ENCODE data around the gene ASB6.

ASB6 gene

GRCh38 chr9:129633848-129634247 is 8.1 kb downstream of the ASB6 start:
- TF ChIP-seq, protein P1, sequence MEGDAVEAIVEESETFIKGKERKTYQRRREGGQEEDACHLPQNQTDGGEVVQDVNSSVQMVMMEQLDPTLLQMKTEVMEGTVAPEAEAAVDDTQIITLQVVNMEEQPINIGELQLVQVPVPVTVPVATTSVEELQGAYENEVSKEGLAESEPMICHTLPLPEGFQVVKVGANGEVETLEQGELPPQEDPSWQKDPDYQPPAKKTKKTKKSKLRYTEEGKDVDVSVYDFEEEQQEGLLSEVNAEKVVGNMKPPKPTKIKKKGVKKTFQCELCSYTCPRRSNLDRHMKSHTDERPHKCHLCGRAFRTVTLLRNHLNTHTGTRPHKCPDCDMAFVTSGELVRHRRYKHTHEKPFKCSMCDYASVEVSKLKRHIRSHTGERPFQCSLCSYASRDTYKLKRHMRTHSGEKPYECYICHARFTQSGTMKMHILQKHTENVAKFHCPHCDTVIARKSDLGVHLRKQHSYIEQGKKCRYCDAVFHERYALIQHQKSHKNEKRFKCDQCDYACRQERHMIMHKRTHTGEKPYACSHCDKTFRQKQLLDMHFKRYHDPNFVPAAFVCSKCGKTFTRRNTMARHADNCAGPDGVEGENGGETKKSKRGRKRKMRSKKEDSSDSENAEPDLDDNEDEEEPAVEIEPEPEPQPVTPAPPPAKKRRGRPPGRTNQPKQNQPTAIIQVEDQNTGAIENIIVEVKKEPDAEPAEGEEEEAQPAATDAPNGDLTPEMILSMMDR (IDR thresholded peaks at IDR 0.05; ENCODE audit: borderline replicate concordance, insufficient read depth, low read depth, low read length), result no peak
- H3K4me3 ChIP-seq (ENCODE audit: low read depth, low read length), result no peak overlapping the region

DNA sequence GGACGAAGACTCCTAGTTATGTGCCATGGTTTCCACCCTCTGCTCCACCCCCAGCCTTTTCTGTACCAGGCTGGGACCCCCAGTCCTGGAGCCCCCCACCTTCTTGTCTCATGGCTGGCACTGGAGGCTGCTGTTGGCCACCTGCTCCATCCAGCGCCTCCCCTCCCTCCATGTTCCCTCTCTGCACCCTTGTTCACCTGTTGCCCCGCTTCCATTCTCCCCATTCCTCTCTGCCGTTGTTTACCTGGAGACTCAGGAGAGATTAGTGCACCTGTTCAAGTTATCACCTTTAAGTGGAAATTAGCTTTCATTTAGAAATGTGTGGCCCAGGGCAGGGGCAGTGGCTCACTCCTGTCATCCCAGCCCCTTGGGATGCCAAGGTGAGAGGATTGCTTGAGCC is 8.7 kb downstream of the ASB6 start:
- TF ChIP-seq, protein P1 (IDR thresholded peaks at IDR 0.05; ENCODE audit: borderline replicate concordance, insufficient read depth, low read depth, low read length), result no peak
- no peak overlapping the region for H3K4me3 ChIP-seq (ENCODE audit: low read depth, low read length)

- TF ChIP-seq, protein P1 (IDR thresholded peaks at IDR 0.05; ENCODE audit: borderline replicate concordance, insufficient read depth, low read depth, low read length), result no peak
- no peak overlapping the region for H3K4me3 ChIP-seq (ENCODE audit: low read depth, low read length)
These were observed 9.5 kb downstream of the ASB6 start for GRCh38 chr9:129632460-129632859.

GRCh38 chr9:129631674-129632129 is 10.2 kb downstream of the ASB6 start:
- TF ChIP-seq, protein P1 (IDR thresholded peaks at IDR 0.05; ENCODE audit: borderline replicate concordance, insufficient read depth, low read depth, low read length), result no peak
- H3K4me3 ChIP-seq (ENCODE audit: low read depth, low read length), result no peak overlapping the region

DNA sequence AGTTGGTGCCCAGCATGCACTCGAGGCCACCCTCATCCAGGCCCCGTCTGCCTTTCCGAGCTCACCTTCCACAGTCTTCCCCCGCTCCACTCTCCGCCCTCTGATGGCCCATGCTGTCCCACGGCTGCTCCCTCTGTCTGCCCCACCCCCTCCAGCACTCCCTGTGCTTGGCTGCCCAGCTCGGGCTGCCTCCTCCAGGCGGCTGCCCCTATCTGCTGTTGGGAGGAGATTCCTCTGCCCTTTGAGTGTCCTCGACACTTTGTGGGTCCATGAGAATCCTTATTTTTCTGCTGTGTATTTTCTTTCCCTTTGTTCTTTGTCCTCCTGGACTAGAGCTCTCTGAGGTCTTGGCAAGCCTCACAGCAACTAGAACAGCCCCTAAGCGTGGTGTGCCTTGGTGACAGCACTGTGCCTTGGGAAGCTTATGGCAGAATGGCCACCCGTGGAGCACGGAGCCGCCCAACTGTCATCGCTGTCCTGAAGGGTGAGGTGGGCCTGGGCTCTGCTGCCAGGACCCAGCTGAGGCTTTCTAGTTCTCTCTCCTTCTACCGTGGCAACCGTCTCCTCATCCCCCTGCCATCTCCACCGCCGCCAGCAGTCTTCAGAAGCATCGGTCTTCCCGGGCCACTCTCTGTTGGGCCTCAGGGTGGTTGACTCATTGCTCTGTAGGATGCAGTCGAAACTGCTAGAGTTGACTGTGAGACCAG is 10.8 kb downstream of the ASB6 start:
- TF ChIP-seq, protein P1 (IDR thresholded peaks at IDR 0.05; ENCODE audit: borderline replicate concordance, insufficient read depth, low read depth, low read length), result no peak
- H3K4me3 ChIP-seq (ENCODE audit: low read depth, low read length), result no peak overlapping the region

DNA sequence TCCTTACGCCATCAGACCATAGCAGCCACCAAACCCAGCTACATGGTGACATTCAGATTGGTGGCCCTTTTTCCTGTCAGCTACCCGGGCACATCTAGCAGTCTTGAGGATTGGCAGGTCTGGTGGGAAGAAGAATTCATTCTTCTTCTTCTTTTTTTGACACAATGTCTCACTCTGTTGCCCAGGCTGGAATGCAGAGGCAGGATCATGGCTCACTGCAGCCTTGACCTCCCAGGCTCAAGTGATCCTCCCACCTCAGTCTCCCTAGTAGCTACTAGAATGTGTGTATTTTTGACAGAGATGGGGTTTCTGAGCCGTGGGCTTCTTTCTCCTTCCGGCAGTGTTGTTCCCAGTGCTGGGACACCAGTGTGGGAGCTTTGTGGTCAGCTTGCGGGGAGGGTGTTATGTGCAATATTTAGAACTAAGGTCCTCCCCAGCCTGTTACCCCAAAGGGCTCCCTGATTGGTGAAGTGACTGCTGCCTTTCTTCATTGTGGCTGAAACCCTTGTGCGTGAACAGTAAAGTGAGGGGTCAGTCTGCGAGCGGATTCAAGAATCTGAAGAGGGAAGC is 12.6 kb downstream of the ASB6 start:
- TF ChIP-seq, protein P1 (IDR thresholded peaks at IDR 0.05; ENCODE audit: borderline replicate concordance, insufficient read depth, low read depth, low read length), result no peak
- H3K4me3 ChIP-seq (ENCODE audit: low read depth, low read length), result no peak overlapping the region

DNA sequence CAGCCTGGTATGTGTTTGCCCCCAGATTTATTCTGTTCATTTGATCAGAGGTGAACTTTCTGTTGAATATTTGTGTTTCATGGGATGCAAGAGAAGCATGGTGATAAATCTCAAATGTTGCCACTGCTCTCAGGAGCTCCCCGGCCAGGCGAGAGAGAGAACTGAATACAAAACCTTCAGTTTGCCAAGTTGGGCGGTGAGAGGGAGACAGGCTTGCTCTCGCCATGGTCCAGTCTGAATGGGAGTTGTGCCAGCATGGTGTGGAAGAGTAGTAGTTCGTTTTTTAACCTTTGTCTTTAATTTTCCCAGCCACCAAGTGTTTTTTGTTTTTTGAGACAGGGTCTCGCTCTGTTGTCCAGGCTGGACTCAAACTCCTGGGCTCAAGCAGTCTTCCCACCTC is 13.2 kb downstream of the ASB6 start:
- H3K4me3 ChIP-seq (ENCODE audit: low read depth, low read length), result no peak overlapping the region
- TF ChIP-seq, protein P1 (IDR thresholded peaks at IDR 0.05; ENCODE audit: borderline replicate concordance, insufficient read depth, low read depth, low read length), result no peak

All from GM12875 (cell line).